GM13977 (cell line): ENCODE measurements around the gene TMEM63B.

ENCODE experiments used
- DNase-seq: peaks from one replicate; pipeline ENCODE4 v3.0.0; 2012; ENCODE audit warnings: low spot score
- CTCF ChIP-seq: IDR thresholded peaks from 2 replicates; pipeline ENCODE4 v1.5.1; 2012; ENCODE audit warnings: mild to moderate bottlenecking, control low read depth; ENCODE audit not compliant: insufficient read depth; ENCODE audit errors: extremely low read depth, missing control alignments
- in situ Hi-C: fragments of 300-500 bp; cut with MboI; formaldehyde crosslinking; loops from one replicate; pipeline ENCODE4 v1.12.0; 2022; ENCODE audit warnings: low sequenced_read_pairs, low pct_unique_long_range_greater_than_20kb, mixed read lengths, inconsistent platforms; ENCODE audit not compliant: unreplicated experiment

TMEM63B gene

DNA sequence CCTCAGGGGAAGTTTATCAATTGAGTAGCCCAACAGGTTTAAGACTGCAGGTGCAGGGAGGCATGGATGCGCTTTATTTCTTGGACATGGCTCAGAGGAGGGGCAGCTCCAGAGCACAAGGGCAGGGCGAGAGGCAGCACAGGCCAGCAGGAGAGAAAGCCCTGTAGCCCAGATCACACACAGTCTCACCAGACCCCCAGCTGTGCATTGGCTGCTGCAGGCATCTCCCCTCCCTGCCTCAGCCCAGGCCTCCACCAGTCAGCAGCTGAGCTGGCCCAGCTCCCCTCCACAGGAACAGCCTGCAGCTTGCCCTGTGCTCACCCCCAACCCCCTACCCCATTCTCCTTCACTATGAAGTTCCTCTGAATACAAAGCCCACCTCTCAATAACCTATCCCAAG, 24.8 kb upstream of the TMEM63B start:
- no peak for TF ChIP-seq CTCF
- in situ Hi-C loops = no loop called here
- no peak for DNase-seq

GRCh38 chr6:44104481-44105021, 22.8 kb upstream of the TMEM63B start:
- in situ Hi-C loops = no loop called here
- no peak for TF ChIP-seq CTCF

GRCh38 chr6:44105146-44105545, 22.2 kb upstream of the TMEM63B start:
- no peak for TF ChIP-seq CTCF
- no peak for DNase-seq
- in situ Hi-C loops = no loop called here

More at GRCh38 chr6:44104481-44105021, 22.8 kb upstream of the TMEM63B start:
- DNase-seq = no peak

DNA sequence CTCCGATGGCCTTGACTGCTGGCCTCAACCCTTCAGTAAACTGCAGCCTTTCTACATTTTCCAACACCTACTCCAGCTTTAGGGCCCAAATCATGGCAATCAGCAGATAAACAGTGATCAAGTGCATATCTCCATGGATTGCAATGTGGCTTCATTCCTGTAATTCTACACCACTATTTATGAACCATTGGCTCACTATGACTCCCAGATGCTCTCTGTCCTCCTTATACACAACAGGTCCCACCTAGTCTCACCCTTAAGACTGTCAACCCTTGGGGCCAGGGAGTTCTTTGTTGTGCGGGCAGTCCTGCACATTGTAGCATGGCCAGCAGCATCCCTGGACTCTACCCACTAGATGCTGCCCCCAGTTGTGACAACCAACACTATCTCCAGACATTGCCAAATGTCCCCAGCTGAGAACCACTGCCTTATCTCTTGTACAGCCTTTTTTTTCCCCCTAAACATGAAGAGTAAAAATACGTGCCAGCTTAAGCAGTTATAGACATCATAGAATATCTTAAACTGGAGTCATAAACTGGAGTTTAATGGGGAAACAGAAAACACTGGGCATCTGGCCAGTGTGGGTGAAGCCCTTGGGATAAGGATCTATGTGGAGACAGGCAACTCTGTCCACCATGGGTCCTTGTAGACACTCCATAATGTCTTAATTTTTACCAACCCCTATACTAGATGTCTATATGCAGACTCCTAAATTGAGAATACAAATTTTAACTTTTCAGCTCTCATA, 21.2 kb upstream of the TMEM63B start:
- no peak for TF ChIP-seq CTCF
- DNase-seq = no peak
- in situ Hi-C loops = no loop called here

- no peak for DNase-seq
- in situ Hi-C loops = no loop called here
- no peak for TF ChIP-seq CTCF
Observed at GRCh38 chr6:44107017-44107416, 20.3 kb upstream of the TMEM63B start.

DNA sequence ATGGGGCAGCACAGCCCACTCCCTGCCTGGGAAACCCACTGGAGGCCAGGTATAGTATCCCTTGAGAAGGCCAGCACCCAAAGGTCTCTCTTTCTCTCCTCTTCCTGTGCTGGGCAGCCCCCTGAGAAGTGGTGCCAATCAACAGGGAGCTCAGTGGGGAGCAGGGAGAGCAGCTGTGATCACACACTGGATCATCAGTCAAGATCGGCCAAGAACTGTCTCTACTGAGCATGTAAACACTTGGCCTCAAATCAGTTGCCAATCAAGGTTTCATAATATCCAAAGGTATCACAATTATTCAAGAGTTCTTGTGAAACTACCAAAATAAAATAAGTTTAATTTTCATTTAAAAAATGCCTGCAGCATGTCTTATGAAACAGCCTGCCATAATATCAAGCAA, 18.9 kb upstream of the TMEM63B start:
- in situ Hi-C loops = no loop called here
- no peak for TF ChIP-seq CTCF
- no peak for DNase-seq
